H1 (cell line): Measurements from ENCODE around the gene SOHLH2. TPM values are rescaled to one million over a fixed set of nuclear protein-coding genes. Genes with fewer than 3 reads are reported as not detected.

ENCODE experiments used
- CTCF ChIA-PET: fragments of 300-600 bp; sonication (Branson Sonifier 250); formaldehyde crosslinking; loops from one replicate; lab custom pipeline; 2021; ENCODE audit not compliant: partially characterized antibody; lab: Charles Lee
- POLR2A ChIA-PET: fragments of 300-600 bp; sonication (Branson Sonifier 250); formaldehyde crosslinking; loops from one replicate; lab custom pipeline; 2021; ENCODE audit warnings: inconsistent platforms; ENCODE audit not compliant: partially characterized antibody; lab: Charles Lee
- DNase-seq, 2 experiments: peaks; one replicate each; pipeline versions ENCODE4 v3.0.0 to v3.0.0-alpha.2; 2010 to 2022; ENCODE audit warnings: low spot score in 2 of 2, low read depth in 1 of 2, mixed read lengths in 1 of 2
- FAIRE-seq: peaks from 2 replicates; lab custom pipeline; 2011; peaks lifted over from hg19 to GRCh38; lab: Jason Lieb, UNC
- H2AFZ ChIP-seq: 2 replicates; pipeline ENCODE4 v1.8.1; 2012; ENCODE audit warnings: low read length, inconsistent platforms
- H2AK5ac ChIP-seq: 2 replicates; pipeline ENCODE4 v1.6.1; 2013; ENCODE audit warnings: low read depth, low read length
- H2BK120ac ChIP-seq: replicated peaks from 2 replicates; pipeline ENCODE3; 2013; ENCODE audit warnings: low read depth, low read length, inconsistent platforms
- H2BK12ac ChIP-seq: 2 replicates; pipeline ENCODE4 v1.6.1; 2013; ENCODE audit warnings: low read depth, low read length
- H2BK15ac ChIP-seq: 2 replicates; pipeline ENCODE4 v1.6.1; 2013; ENCODE audit warnings: low read length
- H2BK20ac ChIP-seq: 2 replicates; pipeline ENCODE4 v1.6.1; 2013; ENCODE audit warnings: low read length
- H2BK5ac ChIP-seq: 2 replicates; pipeline ENCODE4 v1.6.1; 2013; ENCODE audit warnings: low read depth, low read length
- H3K14ac ChIP-seq: 2 replicates; pipeline ENCODE4 v1.6.1; 2013; ENCODE audit warnings: inconsistent platforms; ENCODE audit not compliant: insufficient read length
- H3K18ac ChIP-seq: 2 replicates; pipeline ENCODE4 v1.6.1; 2013; ENCODE audit warnings: low read length; ENCODE audit errors: extremely low read depth
- H3K23ac ChIP-seq: 2 replicates; pipeline ENCODE4 v1.6.1; 2013; ENCODE audit warnings: inconsistent platforms; ENCODE audit not compliant: insufficient read length
- H3K23me2 ChIP-seq: 2 replicates; pipeline ENCODE4 v1.6.1; 2013; ENCODE audit warnings: low read depth, low read length
- H3K27ac ChIP-seq: 2 replicates; pipeline ENCODE4 v1.6.1; 2011; ENCODE audit warnings: low read depth, low read length, inconsistent platforms
- H3K27me3 ChIP-seq, 4 experiments: replicated peaks in 1 of 4; 1 replicate in 1 of 4; 2 replicates in 3 of 4; pipeline versions ENCODE4 v1.6.1 to v1.8.1; 2011 to 2013; ENCODE audit warnings: low read length in 3 of 4, mild to moderate bottlenecking in 3 of 4, inconsistent platforms in 2 of 4, mixed read lengths in 2 of 4, moderate library complexity in 1 of 4; ENCODE audit not compliant: control insufficient read depth in 3 of 4, insufficient read depth in 3 of 4; ENCODE audit errors: extremely low read depth in 1 of 4
- H3K36me3 ChIP-seq, 4 experiments: 2 replicates each; pipeline versions ENCODE4 v1.6.1 to v1.8.1; 2011 to 2013; ENCODE audit warnings: mild to moderate bottlenecking in 4 of 4, low read length in 3 of 4, moderate library complexity in 2 of 4, control low read depth in 1 of 4, inconsistent platforms in 1 of 4; ENCODE audit not compliant: insufficient read depth in 4 of 4, control insufficient read depth in 2 of 4
- H3K4ac ChIP-seq: replicated peaks from 2 replicates; pipeline ENCODE3; 2013; ENCODE audit warnings: low read length, low read depth, mixed read lengths, inconsistent platforms; ENCODE audit not compliant: insufficient read length
- H3K4me1 ChIP-seq, 4 experiments: replicated peaks in 1 of 4; 1 replicate in 1 of 4; 2 replicates in 3 of 4; pipeline versions ENCODE4 v1.6.1 to v1.8.1; 2011 to 2013; ENCODE audit warnings: low read length in 3 of 4, inconsistent platforms in 2 of 4, mixed read lengths in 1 of 4; ENCODE audit not compliant: insufficient read depth in 4 of 4, control insufficient read depth in 3 of 4
- H3K4me2 ChIP-seq, 2 experiments: 2 replicates each; pipeline versions ENCODE4 v1.6.1 to v1.8.1; 2011 to 2013; ENCODE audit warnings: low read depth in 2 of 2, low read length in 2 of 2, control low read depth in 1 of 2, inconsistent platforms in 1 of 2, mild to moderate bottlenecking in 1 of 2; ENCODE audit not compliant: insufficient read depth in 1 of 2
- H3K4me3 ChIP-seq, 4 experiments: fragments of 200-600, 300-600 bp in 1 of 4; sonication (generic), shearing (Covaris generic), sonication (Bioruptor Twin) in 1 of 4; 2 replicates each; pipeline versions ENCODE4 v1.5.1 to v1.8.1; 2011 to 2016; ENCODE audit warnings: low read length in 4 of 4, low read depth in 3 of 4, control low read depth in 2 of 4, inconsistent platforms in 2 of 4, mild to moderate bottlenecking in 2 of 4, mixed read lengths in 1 of 4, moderate library complexity in 1 of 4; ENCODE audit not compliant: insufficient read depth in 2 of 4; ENCODE audit errors: extremely low read depth in 1 of 4
- H3K56ac ChIP-seq: replicated peaks from 2 replicates; pipeline ENCODE3; 2013; ENCODE audit warnings: low read depth, mild to moderate bottlenecking, mixed read lengths, low read length, inconsistent platforms; ENCODE audit not compliant: insufficient read length
- H3K79me1 ChIP-seq: 2 replicates; pipeline ENCODE4 v1.6.1; 2013; ENCODE audit warnings: low read depth, low read length, control low read depth
- H3K79me2 ChIP-seq, 2 experiments: 2 replicates each; pipeline versions ENCODE4 v1.6.1 to v1.8.1; 2012 to 2013; ENCODE audit warnings: low read length in 2 of 2, mild to moderate bottlenecking in 2 of 2, inconsistent platforms in 1 of 2; ENCODE audit not compliant: insufficient read depth in 2 of 2, control insufficient read depth in 1 of 2
- H3K9ac ChIP-seq, 4 experiments: replicated peaks in 1 of 4; 1 replicate in 1 of 4; 2 replicates in 3 of 4; pipeline versions ENCODE4 v1.6.1 to v1.8.1; 2011 to 2013; ENCODE audit warnings: low read depth in 3 of 4, low read length in 3 of 4, control low read depth in 2 of 4, mild to moderate bottlenecking in 2 of 4, moderate library complexity in 2 of 4, inconsistent platforms in 1 of 4; ENCODE audit errors: extremely low read depth in 1 of 4
- H3K9me3 ChIP-seq, 2 experiments: 2 replicates each; pipeline versions ENCODE4 v1.6.1 to v1.8.1; 2012 to 2013; ENCODE audit warnings: mild to moderate bottlenecking in 2 of 2, moderate library complexity in 2 of 2, control low read depth in 1 of 2, inconsistent platforms in 1 of 2, low read depth in 1 of 2, low read length in 1 of 2, mixed read lengths in 1 of 2; ENCODE audit not compliant: insufficient read depth in 2 of 2
- H4K20me1 ChIP-seq, 2 experiments: replicated peaks in 1 of 2; 2 replicates each; pipeline versions ENCODE3 to v1.8.1; 2011 to 2013; ENCODE audit warnings: inconsistent platforms in 2 of 2, low read length in 2 of 2, mild to moderate bottlenecking in 1 of 2; ENCODE audit not compliant: insufficient read depth in 2 of 2, control insufficient read depth in 1 of 2
- H4K5ac ChIP-seq: 2 replicates; pipeline ENCODE4 v1.6.1; 2013; ENCODE audit warnings: low read length, low read depth, mixed read lengths, inconsistent platforms; ENCODE audit not compliant: insufficient read length
- H4K8ac ChIP-seq: 2 replicates; pipeline ENCODE4 v1.8.0; 2013; ENCODE audit warnings: mild to moderate bottlenecking, moderate library complexity, low read length, inconsistent platforms; ENCODE audit not compliant: insufficient read depth; ENCODE audit errors: extremely low read depth
- H4K91ac ChIP-seq: replicated peaks from 2 replicates; pipeline ENCODE3; 2013; ENCODE audit warnings: low read length, mixed read lengths, inconsistent platforms; ENCODE audit not compliant: insufficient read length
- TAF7 ChIP-seq: optimal IDR thresholded peaks from 2 replicates; pipeline ENCODE3; 2011; ENCODE audit warnings: low read depth, mild to moderate bottlenecking, inconsistent platforms, low read length, moderate library complexity, borderline replicate concordance
- WGBS, 2 experiments: shearing (Covaris generic) in 1 of 2; methylation state at CpG; one replicate each; pipeline versions ENCODE4 v1.1.6 to v1.1.7; 2013 to 2015; ENCODE audit warnings: low lambda C conversion rate in 2 of 2, mixed read lengths in 2 of 2, inconsistent platforms in 1 of 2, low coverage in 1 of 2, missing lambda C conversion rate in 1 of 2; ENCODE audit not compliant: insufficient replicate concordance in 2 of 2, insufficient coverage in 1 of 2, insufficient read length in 1 of 2; ENCODE audit errors: extremely low coverage in 1 of 2, missing lambda C conversion rate in 1 of 2; 5-methylcytosine and 5-hydroxymethylcytosine counted together
- polyA plus RNA-seq, 7 experiments: library from polyadenylated mRNA; depleted of rRNA in 3 of 7; stranded (reverse) in 5 of 7; unstranded in 2 of 7; fragments of >200 nt in 5 of 7; fragments of 200-250 nt in 2 of 7; gene quantifications; 1 replicate in 5 of 7; 2 replicates in 1 of 7; 4 replicates in 1 of 7; pipeline versions ENCODE4 v1.2.1 to v1.2.3, GENCODE V29; 2011 to 2013; ENCODE audit warnings: missing spikeins in 2 of 7, mixed read lengths in 2 of 7
- total RNA-seq: library from RNA; stranded (reverse); fragmentation: NEBNext Ultra II Directional; extraction: Animal tissue kit (Norgen Biotek cat#: 25700); gene quantifications from 2 replicates; pipeline ENCODE4 v1.2.1, GENCODE V29; 2021

SOHLH2 gene
- total and polyA plus RNA-seq, 2 of the 8 experiments (the other 6 are each of a cell fraction or from before 2014, with no cell fraction given) = 6.8 to 10.3 TPM

DNA sequence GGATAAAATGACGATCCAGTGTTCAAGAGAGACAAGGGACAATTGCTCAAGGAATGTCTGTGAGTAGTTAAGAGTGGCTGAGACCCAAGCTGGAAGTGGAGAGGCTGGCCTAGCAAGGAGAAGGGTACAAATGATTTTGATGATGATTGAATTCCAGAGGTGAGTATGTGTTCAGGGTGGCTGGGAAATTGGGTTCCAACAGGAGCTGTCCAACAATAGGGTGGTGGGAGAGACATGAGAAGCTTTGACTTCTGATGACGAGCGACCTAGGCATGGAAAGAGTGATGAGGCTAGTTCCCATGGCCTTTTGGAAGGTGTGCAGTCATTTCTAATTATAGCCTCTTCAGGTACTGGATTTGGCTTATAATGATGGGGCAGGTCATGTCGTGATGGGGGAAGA lies 54.1 kb downstream of the SOHLH2 start:
- Histone ChIP-seq H2BK120ac (no peak overlapping the region), H3K23ac (no peak overlapping the region), H3K4me2 (no peak overlapping the region), H2AK5ac (no peak overlapping the region), H3K23me2 (no peaks in the 10 kb centered on the region), H4K20me1 (no peaks in the 10 kb centered on the region), H3K4ac (no peak overlapping the region), H3K79me1 (no peaks in the 10 kb centered on the region), H3K56ac (no peak overlapping the region), H3K14ac (no peak overlapping the region), H3K27me3 (0 out of 7 replicates have a peak, but pooled peaks cover 0 to 3% (median 0%) of the 10 kb centered on the region in 4 experiments), H3K79me2 (no peaks in the 10 kb centered on the region), H4K5ac (no peak overlapping the region), H2BK20ac (no peak overlapping the region), H2BK15ac (no peak overlapping the region), H4K8ac (no peak overlapping the region), H3K27ac (no peak overlapping the region), H4K91ac (no peak overlapping the region), H3K36me3 (no peaks in the 10 kb centered on the region), H2BK12ac (no peak overlapping the region), H3K18ac (no peak overlapping the region), H2AFZ (no peak overlapping the region), H3K9me3 (no peaks in the 10 kb centered on the region), H3K4me1 (peaks cover 3 to 7% (median 5%) of the 10 kb centered on the region in 4 experiments; a peak in 4 of 7 replicates), H2BK5ac (no peak overlapping the region), H3K9ac (no peak overlapping the region), H3K4me3 (no peak overlapping the region)
- ChIA-PET POLR2A (interaction anchor here (0.6 kb wide), 1 partner anchor 72 kb away, joined by 3 read pairs; no protein-coding TSS in a partner anchor), CTCF (interaction anchor here (1.0 to 1.4 kb wide), 2 partner anchors 8 to 181 kb away, joined by 3 read pairs; no protein-coding TSS in a partner anchor)
- DNase-seq = no peak
- no peak for TF ChIP-seq TAF7
- WGBS, 2 experiments = 88% methylated on average over 4 of the region's 4 CpGs; no CpG with 5 or more reads in 1 of the 2 experiments
- FAIRE-seq = no peak
